Colonic mucosa (tissue), 4 donors: ENCODE results near the gene ASCC1. TPM values are rescaled to one million over a fixed set of nuclear protein-coding genes. Genes with fewer than 3 reads are reported as not detected.
"Not testable (repeated sequence)": the region's sequence is repeated elsewhere in the genome, so short reads cannot be mapped to it uniquely, and the experiment has no call there.

Experiments used
- DNase-seq: peaks from one replicate; pipeline ENCODE4 v3.0.0-alpha.2; 2020
- H3K27ac ChIP-seq: fragments of 200-600 bp; one replicate; pipeline ENCODE4 v1.8.0; 2021
- H3K27me3 ChIP-seq: fragments of 200-600 bp; one replicate; pipeline ENCODE4 v1.8.0; 2021
- H3K36me3 ChIP-seq: fragments of 200-600 bp; one replicate; pipeline ENCODE4 v1.8.0; 2021
- H3K4me1 ChIP-seq: fragments of 200-600 bp; one replicate; pipeline ENCODE4 v1.8.0; 2021; ENCODE audit warnings: mild to moderate bottlenecking
- H3K4me3 ChIP-seq: fragments of 200-600 bp; one replicate; pipeline ENCODE4 v1.8.0; 2021
- H3K9ac ChIP-seq, 2 donors: one replicate each; pipeline ENCODE4 v1.7.0; 2013; ENCODE audit warnings: control low read depth in 2 of 2, low read depth in 2 of 2, low read length in 2 of 2
- H3K9me3 ChIP-seq: fragments of 200-600 bp; one replicate; pipeline ENCODE4 v1.8.0; 2021
- intact Hi-C: fragments of 100-400 bp; cut with DNase I; formaldehyde crosslinking; loops from one replicate; pipeline ENCODE4 v1.14.1; 2022
- total RNA-seq, 2 donors: library from RNA; stranded (reverse); fragmentation: NEBNext Ultra II Directional in 1 of 2; extraction: Animal tissue kit (Norgen Biotek cat#: 25700) in 1 of 2; gene quantifications; one replicate each; pipeline ENCODE4 v1.2.1, GENCODE V29; 2021
- TF ChIP-seq, protein P1 (sequence below): fragments of 200-600 bp; IDR thresholded peaks from one replicate; pipeline ENCODE4 v1.8.0; 2022; ENCODE audit warnings: antibody characterized with exemption, mild to moderate bottlenecking
- donor health status: healthy.
- donor health status: DM: no; HTN: no; CAD: no.
- donor health status: DM: no; HTN: no; CAD: no.

ASCC1 gene
- total RNA-seq, 2 donors from 2014 or later, result 16.2 to 19.2 TPM

DNA sequence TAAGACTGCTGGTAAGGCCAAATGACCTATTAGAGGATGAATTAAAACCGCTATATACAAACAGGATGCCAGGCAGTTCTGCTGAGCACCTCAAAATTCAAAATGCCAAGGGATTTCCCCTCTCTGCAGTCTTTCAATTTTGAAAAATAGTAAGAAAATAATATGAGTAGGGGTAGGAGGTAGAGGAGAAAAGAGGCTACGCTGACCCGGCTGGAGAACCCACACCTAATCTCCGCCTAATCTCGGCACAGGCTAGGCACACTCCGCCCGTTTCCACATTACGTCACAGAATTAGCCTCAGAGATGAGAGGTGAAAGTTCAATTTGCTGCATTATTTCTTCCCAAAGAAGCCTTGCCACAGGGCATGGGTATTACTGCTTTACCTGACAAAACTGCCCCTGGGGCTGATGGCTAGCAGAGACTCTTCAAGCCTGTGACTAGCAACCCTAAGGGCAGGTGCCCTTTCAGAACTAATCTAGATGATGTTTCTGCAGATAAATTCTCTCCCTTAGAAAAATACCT lies 106.4 kb downstream of the ASCC1 start:
- H3K36me3 ChIP-seq, result no peaks in the 10 kb centered on the region
- H3K27ac ChIP-seq, result no peak overlapping the region

GRCh38 chr10:72108830-72109635 lies 107.0 kb downstream of the ASCC1 start:
- no peak overlapping the region for H3K27ac ChIP-seq

More for the DNA sequence above, 106.4 kb downstream of the ASCC1 start:
- DNase-seq, result no peak
- no peaks in the 10 kb centered on the region for H3K9me3 ChIP-seq
- no peak overlapping the region for H3K9ac ChIP-seq
- no peak overlapping the region for H3K4me3 ChIP-seq
- H3K27me3 ChIP-seq, result no peaks in the 10 kb centered on the region
- no peaks in the 10 kb centered on the region for H3K4me1 ChIP-seq
- TF ChIP-seq, protein P1, sequence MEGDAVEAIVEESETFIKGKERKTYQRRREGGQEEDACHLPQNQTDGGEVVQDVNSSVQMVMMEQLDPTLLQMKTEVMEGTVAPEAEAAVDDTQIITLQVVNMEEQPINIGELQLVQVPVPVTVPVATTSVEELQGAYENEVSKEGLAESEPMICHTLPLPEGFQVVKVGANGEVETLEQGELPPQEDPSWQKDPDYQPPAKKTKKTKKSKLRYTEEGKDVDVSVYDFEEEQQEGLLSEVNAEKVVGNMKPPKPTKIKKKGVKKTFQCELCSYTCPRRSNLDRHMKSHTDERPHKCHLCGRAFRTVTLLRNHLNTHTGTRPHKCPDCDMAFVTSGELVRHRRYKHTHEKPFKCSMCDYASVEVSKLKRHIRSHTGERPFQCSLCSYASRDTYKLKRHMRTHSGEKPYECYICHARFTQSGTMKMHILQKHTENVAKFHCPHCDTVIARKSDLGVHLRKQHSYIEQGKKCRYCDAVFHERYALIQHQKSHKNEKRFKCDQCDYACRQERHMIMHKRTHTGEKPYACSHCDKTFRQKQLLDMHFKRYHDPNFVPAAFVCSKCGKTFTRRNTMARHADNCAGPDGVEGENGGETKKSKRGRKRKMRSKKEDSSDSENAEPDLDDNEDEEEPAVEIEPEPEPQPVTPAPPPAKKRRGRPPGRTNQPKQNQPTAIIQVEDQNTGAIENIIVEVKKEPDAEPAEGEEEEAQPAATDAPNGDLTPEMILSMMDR, result no peak
- intact Hi-C loops, result no loop called here

GRCh38 chr10:72108004-72108370 lies 108.1 kb downstream of the ASCC1 start:
- H3K36me3 ChIP-seq, H3K9ac ChIP-seq, H3K4me1 ChIP-seq, H3K9me3 ChIP-seq, intact Hi-C loops, H3K27ac ChIP-seq, DNase-seq, H3K4me3 ChIP-seq, H3K27me3 ChIP-seq: not testable (repeated sequence)

More at GRCh38 chr10:72108830-72109635, 107.0 kb downstream of the ASCC1 start:
- no peaks in the 10 kb centered on the region for H3K4me1 ChIP-seq
- DNase-seq, result no peak
- no peak overlapping the region for H3K9ac ChIP-seq
- no peaks in the 10 kb centered on the region for H3K36me3 ChIP-seq
- no peak overlapping the region for H3K4me3 ChIP-seq
- TF ChIP-seq, protein P1, result no peak
- H3K9me3 ChIP-seq, result no peaks in the 10 kb centered on the region
- intact Hi-C loops, result no loop called here
- no peaks in the 10 kb centered on the region for H3K27me3 ChIP-seq

GRCh38 chr10:72107325-72108003 lies 108.6 kb downstream of the ASCC1 start:
- no peaks in the 10 kb centered on the region for H3K4me1 ChIP-seq
- TF ChIP-seq, protein P1, result no peak
- intact Hi-C loops, result no loop called here
- H3K9me3 ChIP-seq, result no peaks in the 10 kb centered on the region
- DNase-seq, result no peak
- H3K4me3 ChIP-seq, result no peak overlapping the region
- no peaks in the 10 kb centered on the region for H3K36me3 ChIP-seq
- no peaks in the 10 kb centered on the region for H3K27me3 ChIP-seq
- H3K9ac ChIP-seq, result no peak overlapping the region
- no peak overlapping the region for H3K27ac ChIP-seq

DNA sequence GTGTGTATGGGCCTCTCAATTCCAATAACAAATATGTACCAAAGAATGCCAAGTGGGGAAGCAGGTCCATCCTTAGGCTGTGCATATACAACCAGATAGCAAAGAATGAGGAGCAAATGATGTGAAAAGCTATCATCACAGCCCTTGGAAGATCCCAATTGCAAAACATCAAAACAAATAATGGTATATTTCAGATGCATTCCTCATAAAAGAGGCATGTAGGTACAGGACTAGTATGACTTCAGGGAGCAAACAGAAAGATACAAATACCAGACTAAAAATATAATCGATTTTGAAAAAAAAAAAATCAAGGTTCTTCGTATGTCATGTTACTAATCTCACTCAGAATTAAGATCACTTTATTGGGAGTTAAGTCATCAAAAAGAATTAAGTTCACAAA lies 109.2 kb downstream of the ASCC1 start:
- Histone ChIP-seq H3K36me3 (no peaks in the 10 kb centered on the region), H3K27ac (no peak overlapping the region), H3K9ac (no peak overlapping the region), H3K9me3 (no peaks in the 10 kb centered on the region), H3K4me3 (no peak overlapping the region), H3K27me3 (no peaks in the 10 kb centered on the region), H3K4me1 (no peaks in the 10 kb centered on the region)
- DNase-seq, result no peak
- intact Hi-C loops, result no loop called here
- TF ChIP-seq, protein P1, result no peak
